HepG2 (cell line): ENCODE results near the gene OOSP1. TPM values are rescaled to one million over a fixed set of nuclear protein-coding genes. Genes with fewer than 3 reads are reported as not detected.

Experiments
- ATAC-seq: fragments of 200-7000 bp; cut with Tn5 transposase; 3 replicates; pipeline ENCODE4 v1.9.1; 2020; ENCODE audit warnings: mild to moderate bottlenecking, moderate library complexity
- BruUV-seq: library from RNA; stranded (reverse); fragments of 400-500 nt; replicated peaks from 2 replicates; lab custom pipeline; 2021; lab: Mats Ljungman, UMichigan
- CTCF ChIA-PET: fragments of 300-600 bp; formaldehyde crosslinking; extraction: SDS; loops from one replicate; lab custom pipeline; 2021; ENCODE audit warnings: low total read pairs, inconsistent platforms, low intra/inter-chr PET ratio; lab: Yijun Ruan, JAX
- POLR2A ChIA-PET: fragments of 350-600 bp; sonication (Branson Sonifier 250); formaldehyde crosslinking; loops from one replicate; lab custom pipeline; 2020; ENCODE audit warnings: antibody characterized with exemption, inconsistent platforms; lab: Yijun Ruan, JAX
- DNase-seq: peaks from one replicate; pipeline ENCODE4 v3.0.0-alpha.2; 2015; ENCODE audit warnings: low spot score
- FAIRE-seq: peaks from 3 replicates; lab custom pipeline; 2011; peaks lifted over from hg19 to GRCh38; lab: Jason Lieb, UNC
- H2AFZ ChIP-seq: one replicate; pipeline ENCODE4 v1.6.1; 2011; ENCODE audit warnings: low read length, inconsistent platforms
- H3K27ac ChIP-seq: fragments of 300-600 bp; 3 replicates; pipeline ENCODE4 v1.8.0; 2011; ENCODE audit warnings: mixed run types, mild to moderate bottlenecking, mixed read lengths, low read length, inconsistent platforms; ENCODE audit not compliant: insufficient read depth; ENCODE audit errors: extremely low read length
- H3K27me3 ChIP-seq, 2 experiments: fragments of 200-600 bp in 1 of 2; 2 replicates in 1 of 2; 3 replicates in 1 of 2; pipeline versions ENCODE4 v1.6.0 to v1.8.0; 2011; ENCODE audit warnings: low read length in 2 of 2, mild to moderate bottlenecking in 2 of 2, moderate library complexity in 2 of 2, inconsistent platforms in 1 of 2; ENCODE audit not compliant: insufficient read depth in 2 of 2, control insufficient read depth in 1 of 2
- H3K36me3 ChIP-seq, 2 experiments: fragments of 200-600 bp in 1 of 2; replicated peaks in 1 of 2; 2 replicates in 1 of 2; 3 replicates in 1 of 2; pipeline versions ENCODE4 v1.5.1 to v1.8.0; 2011; ENCODE audit warnings: low read length in 2 of 2, inconsistent platforms in 1 of 2; ENCODE audit not compliant: insufficient read depth in 2 of 2, control insufficient read depth in 1 of 2
- H3K4me1 ChIP-seq: 2 replicates; pipeline ENCODE4 v1.5.1; 2012; ENCODE audit warnings: low read length, inconsistent platforms; ENCODE audit not compliant: insufficient read depth
- H3K4me2 ChIP-seq: 2 replicates; pipeline ENCODE4 v1.6.0; 2011; ENCODE audit warnings: low read depth, low read length, inconsistent platforms
- H3K4me3 ChIP-seq, 3 experiments: fragments of 200-600 bp in 1 of 3; sonication (generic), shearing (Covaris generic) in 1 of 3; replicated peaks in 1 of 3; 2 replicates each; pipeline ENCODE4 v1.5.1; 2011 to 2016; ENCODE audit warnings: low read length in 3 of 3, inconsistent platforms in 2 of 3, low read depth in 2 of 3, mild to moderate bottlenecking in 2 of 3, control low read depth in 1 of 3, mixed read lengths in 1 of 3; ENCODE audit not compliant: insufficient read depth in 1 of 3
- H3K79me2 ChIP-seq: one replicate; pipeline ENCODE4 v1.6.1; 2011; ENCODE audit warnings: low read length, inconsistent platforms; ENCODE audit not compliant: insufficient read depth
- H3K9ac ChIP-seq: 2 replicates; pipeline ENCODE4 v1.6.0; 2011; ENCODE audit warnings: mild to moderate bottlenecking, low read depth, low read length, inconsistent platforms; ENCODE audit not compliant: insufficient read depth
- H3K9me3 ChIP-seq: 2 replicates; pipeline ENCODE4 v1.5.1; 2012; ENCODE audit warnings: mild to moderate bottlenecking, low read length
- H4K20me1 ChIP-seq: 2 replicates; pipeline ENCODE4 v1.6.0; 2011; ENCODE audit warnings: inconsistent platforms, mild to moderate bottlenecking, low read length, moderate library complexity; ENCODE audit not compliant: insufficient read depth
- AHDC1 ChIP-seq: sonication (generic); formaldehyde crosslinking; IDR thresholded peaks from 2 replicates; pipeline ENCODE4 v1.5.1; 2020; ENCODE audit warnings: mild to moderate bottlenecking, missing genetic modification reagents, borderline replicate concordance
- CBX5 ChIP-seq: sonication (generic); formaldehyde crosslinking; IDR thresholded peaks from 2 replicates; pipeline ENCODE4 v1.4.0; 2020; ENCODE audit warnings: missing genetic modification reagents, borderline replicate concordance
- EHMT2 ChIP-seq: fragments of 200-600 bp; sonication (generic); IDR thresholded peaks from 2 replicates; pipeline ENCODE4 v1.7.0; 2017; ENCODE audit warnings: antibody characterized with exemption, low read depth, low read length, borderline replicate concordance
- HNRNPL ChIP-seq: fragments of 200-400 bp; formaldehyde crosslinking; IDR thresholded peaks from 2 replicates; pipeline ENCODE4 v1.6.1; 2017; ENCODE audit warnings: mild to moderate bottlenecking, low read depth, low read length
- MAZ ChIP-seq, 2 experiments: sonication (generic) in 1 of 2; formaldehyde crosslinking in 1 of 2; IDR thresholded peaks; 2 replicates each; pipeline versions ENCODE4 v1.5.0 to v1.6.1; 2012 to 2020; ENCODE audit warnings: low read depth in 2 of 2, mild to moderate bottlenecking in 2 of 2, borderline replicate concordance in 1 of 2, improper control_type of control experiment in 1 of 2, low read length in 1 of 2, missing genetic modification reagents in 1 of 2, moderate library complexity in 1 of 2
- RARA ChIP-seq: IDR thresholded peaks from 2 replicates; pipeline ENCODE4 v1.6.1; 2016; ENCODE audit warnings: missing genetic modification reagents, missing compliant biosample characterization
- SP2 ChIP-seq: sonication (generic); formaldehyde crosslinking; IDR thresholded peaks from 2 replicates; pipeline ENCODE4 v1.5.1; 2020; ENCODE audit warnings: mild to moderate bottlenecking, missing genetic modification reagents
- TFE3 ChIP-seq: IDR thresholded peaks from 2 replicates; pipeline ENCODE4 v1.6.1; 2016
- XRCC5 ChIP-seq: fragments of 200-400 bp; formaldehyde crosslinking; optimal IDR thresholded peaks from 2 replicates; pipeline ENCODE3; 2017; ENCODE audit warnings: mild to moderate bottlenecking, low read length
- ZBTB21 ChIP-seq: sonication (generic); formaldehyde crosslinking; IDR thresholded peaks from 2 replicates; pipeline ENCODE4 v1.4.0; 2020; ENCODE audit warnings: missing genetic modification reagents
- WGBS: methylation state at CpG from one replicate; pipeline ENCODE4 v1.1.6; 2017; ENCODE audit warnings: low lambda C conversion rate; 5-methylcytosine and 5-hydroxymethylcytosine counted together
- in situ Hi-C: cut with HindIII; loops from 2 replicates; pipeline ENCODE4 v1.10.0; 2017; ENCODE audit warnings: low pct_unique_long_range_greater_than_20kb; ENCODE audit not compliant: extremely low pct_ligation_motif_present
- intact Hi-C: fragments of 100-400 bp; cut with micrococcal nuclease; formaldehyde crosslinking; loops from one replicate; pipeline ENCODE4 v1.10.0; 2022; ENCODE audit not compliant: unreplicated experiment
- polyA plus RNA-seq, 8 experiments: library from polyadenylated mRNA; depleted of rRNA in 3 of 8; stranded (reverse) in 7 of 8; unstranded in 1 of 8; fragments of >200 nt; fragmentation: Illumina TruSeq in 4 of 8; extraction: Trizol in 4 of 8; gene quantifications; 2 replicates each; pipeline versions ENCODE4 v1.2.1 to v1.2.3, GENCODE V29; 2011 to 2016; ENCODE audit warnings: low read depth in 4 of 8, missing spikeins in 1 of 8, mixed read lengths in 1 of 8; ENCODE audit not compliant: insufficient read depth in 1 of 8
- total RNA-seq, 5 experiments: library from RNA; depleted of rRNA; stranded (reverse); fragments of >200 nt; fragmentation: Illumina TruSeq; extraction: Trizol; gene quantifications; 2 replicates each; pipeline ENCODE4 v1.2.3, GENCODE V29; 2016; ENCODE audit warnings: low read depth in 1 of 5

The OOSP1 gene
- total and polyA plus RNA-seq, 2 of the 13 experiments (the other 11 are each of a cell fraction or from before 2014, with no cell fraction given): not detected

DNA sequence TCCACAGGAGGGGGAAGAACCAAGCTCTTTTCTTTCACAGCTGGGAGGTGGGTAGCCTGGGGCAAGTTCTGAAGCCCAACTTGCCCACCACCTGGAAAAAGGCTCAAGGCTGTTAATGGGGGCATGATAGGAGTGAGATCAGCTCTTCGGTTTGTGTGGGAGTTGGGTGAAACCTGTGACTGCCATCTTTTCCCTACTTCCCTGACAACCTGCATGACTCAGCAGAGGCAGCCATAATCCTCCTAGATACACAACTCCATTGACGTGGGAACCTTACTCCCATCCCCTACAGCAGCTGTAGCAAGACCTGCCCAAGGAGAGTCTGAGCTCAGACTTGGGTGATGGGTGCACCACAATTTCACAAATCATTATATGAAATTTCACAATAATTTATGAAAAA lies 65.5 kb downstream of the OOSP1 start:
- Histone ChIP-seq H3K27me3 (no peaks in the 10 kb centered on the region), H3K4me2 (no peak overlapping the region), H3K4me1 (no peaks in the 10 kb centered on the region), H3K9ac (no peak overlapping the region), H3K27ac (no peak overlapping the region), H3K9me3 (no peaks in the 10 kb centered on the region), H4K20me1 (no peaks in the 10 kb centered on the region), H3K79me2 (no peaks in the 10 kb centered on the region), H2AFZ (no peak overlapping the region), H3K4me3 (no peak overlapping the region), H3K36me3 (no peaks in the 10 kb centered on the region)
- in situ Hi-C loops: no loop called here
- TF ChIP-seq ZBTB21 (no peak), MAZ (IDR thresholded peaks at IDR 0.05; ENCODE audit: borderline replicate concordance, low read depth, low read length) (no peak), MAZ (CRISPR knock-in tag; IDR thresholded peaks at IDR 0.05; ENCODE audit: low read depth) (no peak), SP2 (CRISPR knock-in tag) (no peak), HNRNPL (no peak), EHMT2 (no peak), TFE3 (CRISPR knock-in tag) (no peak), AHDC1 (CRISPR knock-in tag) (no peak), CBX5 (CRISPR knock-in tag) (no peak), XRCC5 (no peak), RARA (CRISPR knock-in tag) (no peak)
- 21% methylated on average over 2 of the region's 2 CpGs for WGBS
- no peak for DNase-seq
- intact Hi-C loops: no loop called here
- no peak for FAIRE-seq
- ATAC-seq: no peak
- BruUV-seq: no TSS peak
- ChIA-PET POLR2A (no interaction called here), CTCF (no interaction called here)
